ENCODE measurements around the gene SLC25A21.

GRCh38 chr14:37153483-37153882 lies 18.9 kb downstream of the SLC25A21 start:
- TF ChIP-seq POLR2A (IDR thresholded peaks at IDR 0.05) (no peak), CTCF (IDR thresholded peaks at IDR 0.05) (no peak)

Measured in lower leg skin (tissue), 3 donors.